Tongue (tissue), 2 donors: ENCODE measurements around the gene EIPR1. TPM values are rescaled to one million over a fixed set of nuclear protein-coding genes. Genes with fewer than 3 reads are reported as not detected.
"Not testable (repeated sequence)": the region's sequence is repeated elsewhere in the genome, so short reads cannot be mapped to it uniquely, and the experiment has no call there.

Experiments
- DNase-seq: peaks from one replicate; pipeline ENCODE4 v3.0.0-alpha.2; 2015
- total RNA-seq: library from RNA; depleted of rRNA; stranded (reverse); fragments of >200 nt; gene quantifications from one replicate; pipeline ENCODE4 v1.2.3, GENCODE V29; 2014

Gene EIPR1
- total RNA-seq, 1 donor from 2014 or later, result 28.9 TPM

DNA sequence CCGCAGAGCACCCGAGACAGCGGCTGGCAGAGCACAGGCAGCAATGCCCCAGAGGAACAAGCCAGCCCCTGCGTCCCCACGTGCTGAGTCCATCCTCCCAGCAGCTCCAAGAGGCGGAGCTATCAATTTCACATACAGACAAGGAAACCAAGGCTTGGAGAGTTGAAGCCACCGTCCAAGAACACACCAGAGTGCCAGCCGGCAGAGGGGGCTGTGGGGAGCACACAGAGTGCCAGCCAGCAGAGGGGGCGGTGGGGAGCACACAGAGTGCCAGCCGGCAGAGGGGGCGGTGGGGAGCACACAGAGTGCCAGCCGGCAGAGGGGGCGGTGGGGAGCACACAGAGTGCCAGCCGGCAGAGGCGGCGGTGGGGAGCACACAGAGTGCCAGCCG is 91.0 kb downstream of the EIPR1 start:
- not testable (repeated sequence) for DNase-seq

DNA sequence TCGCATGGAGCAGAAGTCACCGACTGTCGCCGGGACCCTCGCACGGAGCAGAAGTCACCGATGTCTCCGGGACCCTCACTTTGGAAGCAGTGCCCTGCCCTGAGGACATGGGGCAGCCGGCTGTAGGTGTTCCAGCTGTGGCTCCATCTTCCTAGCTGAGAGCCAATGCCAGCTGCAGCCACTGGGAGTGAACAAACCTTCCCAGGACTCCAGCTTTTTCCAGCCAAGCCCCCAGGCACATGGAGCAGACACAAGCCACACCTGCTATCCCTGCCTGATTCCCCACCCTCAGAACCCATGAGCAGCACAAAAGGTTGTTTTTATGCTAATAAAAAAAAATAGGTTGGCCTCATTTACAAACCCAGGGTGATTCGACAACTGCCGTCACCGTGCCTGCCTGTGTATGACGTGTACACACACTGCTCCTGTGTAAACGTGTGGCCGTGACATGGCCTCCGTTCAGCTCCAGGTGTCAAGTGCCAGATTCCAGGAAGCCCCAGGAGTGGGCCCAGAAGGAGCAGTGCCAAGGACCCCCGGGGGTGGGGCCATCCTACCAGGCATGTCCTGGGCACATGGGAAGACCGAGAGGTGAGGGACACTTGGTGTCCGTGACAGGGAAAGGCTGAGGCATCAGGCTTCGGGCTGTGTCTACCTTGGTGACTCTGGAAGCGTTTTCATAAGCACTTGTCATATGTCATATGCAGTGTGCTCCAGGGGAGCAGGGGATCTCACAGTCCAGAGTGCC is 91.5 kb downstream of the EIPR1 start:
- peak; percentile 26 for DNase-seq

DNA sequence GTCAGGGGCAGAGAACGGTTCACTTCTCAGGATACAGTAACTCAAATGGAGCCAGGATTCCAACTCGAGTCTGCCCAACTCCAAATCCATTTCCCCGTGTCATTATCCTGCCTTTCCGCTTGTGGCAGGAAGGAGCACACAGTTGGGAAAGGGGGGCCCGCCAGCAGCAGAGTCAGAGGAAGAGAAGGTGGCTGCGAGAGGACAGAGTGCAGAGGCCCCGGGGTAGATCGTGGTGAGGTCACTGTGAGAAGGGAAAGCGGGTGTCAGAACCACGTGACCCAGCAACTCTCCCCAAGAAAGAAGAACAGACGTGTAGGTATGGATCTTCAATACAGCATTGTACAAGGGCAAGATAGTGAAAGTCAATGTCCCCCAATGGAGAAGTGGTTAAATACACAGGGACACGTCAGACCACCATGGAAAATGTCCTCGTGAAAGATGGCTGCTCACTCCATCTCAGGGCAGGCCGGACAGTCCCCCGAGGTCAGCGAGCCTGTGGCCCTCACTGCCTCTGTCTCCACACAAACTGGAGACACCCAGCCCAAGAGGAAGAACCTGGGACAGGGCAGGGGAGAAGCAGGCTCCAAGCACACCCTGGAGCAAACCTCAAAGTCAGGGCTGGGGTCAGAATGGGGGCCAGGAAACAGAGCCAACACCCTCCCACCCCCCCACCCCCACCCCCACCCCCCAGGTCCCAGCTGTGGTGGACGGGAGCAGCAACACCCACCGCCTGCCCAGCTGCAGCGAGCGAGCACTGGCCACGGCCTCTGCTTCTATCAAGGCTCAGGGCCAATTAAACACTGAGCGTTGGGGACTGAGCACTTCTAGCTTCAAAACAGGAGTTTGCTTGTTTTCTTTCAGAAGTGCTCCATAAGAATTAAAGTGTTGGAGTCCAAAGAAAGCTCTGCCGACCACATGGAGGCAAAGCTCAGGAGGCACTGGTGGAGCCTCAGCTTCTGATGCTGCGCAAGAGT is 92.7 kb downstream of the EIPR1 start:
- no peak for DNase-seq

DNA sequence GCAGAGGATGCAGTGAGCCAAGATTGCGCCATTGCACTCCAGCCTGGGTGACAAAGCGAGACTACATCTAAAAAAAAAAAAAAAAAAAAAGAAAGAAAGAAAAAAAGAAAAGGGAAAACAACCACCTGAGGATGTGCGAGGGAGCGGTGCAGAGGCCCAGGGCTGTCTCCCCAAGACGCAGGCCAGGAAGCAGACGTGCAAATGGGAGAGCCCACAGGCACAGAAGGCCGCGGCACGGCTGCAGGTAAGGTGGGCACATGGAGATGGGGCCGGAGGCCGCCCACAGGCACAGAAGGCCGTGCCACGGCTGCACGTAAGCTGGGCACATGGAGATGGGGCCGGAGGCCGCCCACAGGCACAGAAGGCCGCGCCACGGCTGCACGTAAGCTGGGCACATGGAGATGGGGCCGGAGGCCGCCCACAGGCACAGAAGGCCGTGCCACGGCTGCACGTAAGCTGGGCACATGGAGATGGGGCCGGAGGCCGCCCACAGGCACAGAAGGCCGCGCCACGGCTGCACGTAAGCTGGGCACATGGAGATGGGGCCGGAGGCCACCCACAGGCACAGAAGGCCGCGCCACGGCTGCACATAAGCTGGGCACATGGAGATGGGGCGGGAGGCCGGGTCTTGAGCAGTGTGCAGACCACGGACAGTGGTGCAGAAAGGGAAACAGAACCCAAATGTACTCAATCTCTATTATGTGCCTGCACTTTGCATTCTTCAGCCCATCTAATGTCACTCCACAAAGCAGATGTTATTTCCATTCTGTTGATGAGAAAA is 93.6 kb downstream of the EIPR1 start:
- DNase-seq, result not testable (repeated sequence)

DNA sequence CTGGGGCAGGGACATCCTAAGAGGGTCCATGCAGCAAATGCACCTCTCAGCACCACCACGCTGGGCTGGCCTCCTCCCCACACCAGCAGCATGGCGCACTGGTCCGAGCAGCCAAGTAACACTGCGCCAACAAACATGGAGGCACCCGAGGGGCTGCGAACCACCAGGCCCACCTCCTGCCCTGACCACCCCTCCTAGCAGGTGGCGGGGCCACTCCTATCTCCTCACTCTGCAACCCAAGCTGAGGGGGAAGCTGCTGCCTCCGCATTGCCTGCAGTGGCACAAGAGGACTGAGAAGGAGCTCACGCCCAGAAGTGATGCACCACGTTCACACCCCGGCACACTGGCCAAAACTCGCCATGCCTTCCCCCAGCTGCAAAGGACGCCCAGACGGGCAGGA is 94.4 kb downstream of the EIPR1 start:
- DNase-seq, result no peak

DNA sequence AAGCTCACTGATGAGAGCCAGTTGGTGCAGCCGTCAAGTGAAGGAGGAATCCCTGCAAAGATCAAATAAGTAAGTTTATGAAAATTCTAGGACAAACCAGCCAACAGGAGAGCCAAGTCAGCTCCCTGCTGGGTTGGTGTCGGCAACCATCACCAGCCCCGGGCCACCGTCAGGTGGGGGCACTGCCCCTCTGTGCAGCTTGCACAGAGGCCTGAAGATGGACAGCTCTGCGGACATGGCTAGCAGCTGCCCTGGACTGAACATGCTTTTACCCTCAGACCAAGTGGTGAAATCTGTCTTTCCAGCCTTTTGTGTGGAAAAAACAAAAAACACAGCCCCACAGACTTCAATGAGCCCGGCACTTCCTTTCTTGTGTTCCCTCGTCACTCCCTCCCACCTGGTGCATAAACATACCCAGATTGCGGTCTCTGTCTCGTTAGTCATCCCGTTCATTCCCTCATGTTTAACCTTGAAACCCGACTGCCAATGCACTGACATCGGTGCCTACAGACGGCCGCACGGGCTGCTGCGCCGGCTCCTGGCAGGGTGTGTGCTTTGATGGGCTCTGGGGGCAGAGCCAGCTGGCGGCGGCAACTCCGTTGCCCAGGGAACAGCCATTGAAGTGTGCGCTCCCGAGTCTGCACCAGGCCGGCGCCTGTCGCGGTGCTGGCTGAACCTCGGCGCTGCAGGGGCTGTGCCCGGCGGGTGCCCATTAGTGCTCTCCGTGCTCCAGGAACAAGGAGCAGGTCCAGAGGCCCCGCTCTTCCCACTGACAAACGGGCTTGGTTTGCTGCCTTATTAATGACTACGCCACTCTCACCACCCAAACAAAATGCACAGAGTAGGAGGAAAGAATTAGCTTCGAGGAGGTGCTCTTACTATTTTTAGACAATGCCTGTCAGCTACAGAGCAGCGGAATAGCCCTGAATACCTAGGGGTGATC is 95.3 kb downstream of the EIPR1 start:
- DNase-seq, result peak; percentile 73

DNA sequence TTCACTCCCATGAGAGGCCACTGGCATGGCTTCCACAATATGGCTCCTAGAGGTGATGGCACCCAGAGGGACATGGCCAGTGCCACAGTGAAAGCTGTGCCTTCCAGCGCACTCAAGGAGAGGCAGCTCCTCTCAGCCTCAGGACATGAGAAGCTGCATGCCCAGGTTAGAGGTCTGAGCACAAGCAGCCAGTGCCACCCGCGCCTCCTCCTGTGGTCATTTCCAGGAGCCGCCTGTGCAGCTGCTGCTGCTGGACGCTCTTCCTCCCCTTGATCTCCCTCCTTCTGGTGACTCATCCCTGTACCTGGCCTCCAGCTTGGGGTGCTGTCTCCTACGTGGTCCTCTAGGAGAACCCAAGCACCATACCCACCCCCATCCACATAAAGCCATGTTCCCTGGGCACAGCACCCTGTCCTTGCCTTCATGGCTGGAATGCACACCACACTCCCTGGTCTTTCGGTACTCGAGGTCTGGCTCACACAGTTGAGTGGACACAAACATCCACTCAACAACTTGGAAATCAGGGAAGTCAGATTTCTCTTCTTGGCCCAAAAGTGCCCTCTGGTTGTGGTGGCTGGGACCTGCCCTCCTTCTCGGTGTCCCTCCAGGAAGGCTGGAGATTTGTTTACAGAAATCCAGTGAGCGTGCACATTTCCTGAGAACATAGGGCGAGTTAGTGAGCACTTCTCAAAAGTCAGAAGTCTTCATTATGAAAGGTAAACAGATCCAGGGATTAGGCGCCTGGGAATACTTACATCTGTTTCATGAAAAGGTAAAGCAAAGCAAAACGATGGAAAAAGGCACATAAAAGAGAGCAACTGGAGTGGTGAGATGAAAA is 96.7 kb downstream of the EIPR1 start:
- DNase-seq, result no peak

DNA sequence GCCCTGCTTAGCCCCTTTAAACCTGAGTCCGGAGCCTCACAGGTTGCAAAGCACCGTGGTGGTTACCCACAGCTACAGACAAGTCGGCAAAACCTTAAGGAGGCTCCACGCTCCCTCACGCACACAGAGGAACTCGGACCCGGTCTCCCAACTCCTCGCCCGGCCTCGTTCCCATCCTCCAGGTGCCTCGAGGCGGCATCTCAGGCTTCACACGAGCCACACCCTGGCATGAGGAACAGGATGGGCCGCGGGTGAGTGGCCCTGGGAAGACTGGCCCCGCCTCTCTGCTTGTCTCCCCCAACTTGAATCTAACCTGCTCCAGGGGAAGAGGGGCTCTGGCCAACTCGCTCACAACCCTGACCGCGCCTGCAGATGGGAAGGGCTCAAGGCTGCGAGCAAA is 97.4 kb downstream of the EIPR1 start:
- no peak for DNase-seq

DNA sequence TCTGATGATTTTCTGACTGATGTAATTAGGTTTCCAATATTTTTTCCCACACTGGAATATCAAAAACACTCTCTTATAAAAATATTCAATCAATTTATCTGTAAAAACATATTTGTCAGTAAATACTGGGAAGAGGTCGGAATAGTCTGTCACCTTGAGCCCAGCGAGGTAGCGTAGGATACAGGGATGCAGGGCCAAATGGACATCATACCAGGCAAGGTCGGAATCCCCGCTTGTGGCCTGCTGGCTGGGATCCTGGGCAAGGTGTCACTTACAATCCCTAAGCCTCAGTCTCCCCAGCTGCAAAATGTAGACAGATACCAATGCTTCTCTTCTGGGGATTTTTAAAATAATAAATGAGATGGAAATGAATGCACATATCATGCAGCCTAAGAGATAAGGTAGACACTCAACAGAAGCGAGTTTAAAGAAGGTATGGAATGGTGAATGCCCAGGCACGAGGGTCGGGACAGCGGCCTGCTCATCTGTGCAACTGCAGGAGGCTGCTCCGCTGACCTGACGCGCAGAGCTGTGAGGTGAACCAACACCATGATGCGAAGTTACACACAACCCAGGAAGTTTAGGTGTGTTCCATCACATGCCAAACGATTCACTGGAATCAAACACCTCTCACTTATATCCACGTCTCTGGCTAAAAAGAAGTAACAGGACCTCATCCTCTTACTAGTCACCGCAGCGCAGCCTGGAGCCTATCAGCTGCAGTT is 98.2 kb downstream of the EIPR1 start:
- no peak for DNase-seq

DNA sequence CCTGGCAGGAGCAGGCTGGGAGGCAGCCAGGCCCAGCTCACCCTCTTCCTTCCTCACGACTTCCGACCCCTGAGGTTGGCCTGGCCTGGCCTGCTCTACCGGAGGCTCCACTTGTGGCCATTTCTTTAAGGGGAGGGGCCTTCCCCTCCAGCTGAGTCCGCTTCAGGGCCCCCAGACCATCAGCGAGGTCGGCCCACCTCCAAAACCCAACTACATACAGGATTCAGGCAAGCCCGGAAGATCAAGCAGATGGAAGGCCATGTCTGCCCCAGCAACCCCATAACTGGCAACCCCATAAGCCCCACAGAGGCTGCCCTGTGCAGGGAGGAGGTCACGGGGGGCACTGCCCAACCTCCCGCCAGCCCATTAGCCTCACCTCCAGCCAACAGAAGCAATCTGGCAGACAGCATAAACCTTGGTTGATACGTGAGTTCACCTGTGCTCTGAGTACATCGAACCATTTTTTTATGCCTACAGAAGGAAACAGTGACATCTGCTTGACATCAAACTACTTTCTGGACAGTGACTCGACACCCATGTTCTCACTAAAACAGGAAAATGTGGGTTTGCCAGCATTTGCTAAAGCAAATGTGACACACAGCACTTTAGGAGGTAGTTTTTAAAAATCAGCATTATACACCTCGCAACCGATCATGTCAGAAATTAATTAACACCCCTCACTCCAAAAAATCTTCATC is 98.9 kb downstream of the EIPR1 start:
- no peak for DNase-seq

DNA sequence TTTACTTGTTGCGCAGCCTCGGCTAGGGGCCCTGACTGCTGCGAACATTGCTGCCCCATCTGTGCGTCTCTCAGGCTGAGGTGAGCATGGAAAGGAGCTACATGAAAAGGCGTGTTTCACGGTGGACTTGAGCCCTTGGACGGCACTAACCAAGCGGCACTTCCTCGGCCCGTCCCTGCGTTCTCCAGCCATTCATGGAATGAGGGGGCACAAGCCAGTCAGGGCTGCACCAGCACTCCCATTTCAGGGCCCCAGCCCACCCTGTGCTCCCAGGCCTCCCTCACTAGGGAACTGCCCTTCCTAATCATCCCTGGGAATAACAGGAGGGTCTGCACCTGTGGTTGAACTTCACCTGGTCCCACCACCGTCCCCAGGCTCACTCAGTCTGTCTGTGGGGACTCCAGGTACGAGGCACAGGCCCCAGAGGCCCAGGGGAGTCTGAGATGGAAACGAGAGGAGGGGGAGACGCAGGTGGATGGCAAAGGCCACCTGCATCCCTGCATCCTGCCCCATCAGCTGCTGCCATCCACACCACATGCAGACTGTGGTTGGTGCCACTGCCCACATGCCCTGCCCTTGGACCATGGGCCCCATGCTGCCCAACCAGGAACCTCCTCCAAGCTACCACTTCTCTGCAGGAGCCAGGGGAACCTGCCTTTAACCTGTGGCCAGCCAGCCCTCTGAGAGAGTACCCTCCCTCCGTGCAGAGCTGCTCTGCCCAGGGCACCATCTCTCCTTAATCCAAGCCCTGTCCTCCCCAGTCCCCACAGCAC is 99.7 kb downstream of the EIPR1 start:
- DNase-seq, result no peak

DNA sequence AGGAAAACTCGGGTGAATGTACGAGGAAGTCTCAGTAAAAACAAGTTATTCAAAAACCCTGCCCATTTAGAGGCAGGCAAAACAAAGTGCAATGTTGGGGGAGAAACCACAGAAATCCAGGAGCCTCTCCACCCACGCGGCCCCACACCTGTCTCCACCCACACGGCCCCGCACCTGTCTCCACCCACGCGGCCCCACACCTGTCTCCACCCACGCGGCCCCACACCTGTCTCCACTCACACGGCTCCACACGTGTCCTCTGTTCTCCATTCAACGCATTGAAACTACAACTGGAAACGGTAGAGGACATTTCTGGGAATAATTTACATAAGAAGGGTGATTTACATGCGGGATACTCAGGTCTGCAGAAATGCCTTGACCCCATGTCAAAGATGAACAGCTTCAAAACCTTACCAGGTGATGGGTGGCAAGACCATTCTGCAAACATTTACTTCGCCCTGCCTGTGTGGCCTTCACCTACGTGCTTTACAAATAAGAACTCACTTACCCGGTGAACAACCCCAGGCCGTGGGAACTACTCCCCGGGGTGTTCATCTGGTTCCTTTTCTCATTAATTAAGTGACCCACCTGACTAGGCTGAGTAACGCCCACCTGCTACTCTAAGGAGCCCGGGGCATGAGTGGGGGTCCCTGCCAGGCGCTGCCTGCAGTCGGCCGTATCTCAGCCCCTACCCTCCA is 100.4 kb downstream of the EIPR1 start:
- no peak for DNase-seq

DNA sequence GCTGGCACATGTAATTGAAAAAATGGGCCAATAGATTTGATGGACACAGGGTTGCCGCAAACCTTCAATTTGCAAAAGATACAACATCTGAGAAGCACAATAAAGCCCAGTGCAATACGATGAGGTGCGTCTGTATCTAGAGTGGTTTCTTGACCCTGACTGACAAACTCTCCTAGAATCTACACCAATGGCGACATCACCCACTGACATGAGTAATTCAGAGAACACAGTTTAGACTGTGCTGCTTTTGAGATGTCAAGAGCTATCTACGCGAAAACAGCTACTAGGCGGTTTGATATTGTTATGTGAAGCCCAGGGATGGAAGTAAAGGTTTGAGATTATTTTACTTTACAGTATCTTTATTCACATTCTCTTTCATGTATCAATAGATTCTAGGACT is 104.9 kb downstream of the EIPR1 start:
- DNase-seq, result no peak

DNA sequence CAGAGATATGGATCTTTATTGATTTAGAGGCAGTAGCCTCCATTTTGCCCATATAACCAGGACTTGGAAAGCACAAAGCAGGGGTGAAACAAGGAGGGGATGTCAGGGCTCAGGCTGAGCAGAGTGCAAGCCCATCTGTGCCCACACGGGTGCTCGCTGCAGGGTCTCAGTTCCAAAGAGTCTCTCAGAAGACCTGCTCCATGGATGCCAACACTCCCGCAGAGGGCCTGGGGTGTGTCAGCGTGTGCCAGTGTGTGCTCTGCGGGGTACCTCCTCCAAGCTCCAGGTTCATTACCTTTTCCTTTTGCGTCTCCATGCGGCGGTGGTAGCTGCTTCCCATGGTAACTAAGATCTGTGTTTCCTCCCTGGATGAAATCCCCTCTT is 107.5 kb downstream of the EIPR1 start:
- DNase-seq, result no peak

DNA sequence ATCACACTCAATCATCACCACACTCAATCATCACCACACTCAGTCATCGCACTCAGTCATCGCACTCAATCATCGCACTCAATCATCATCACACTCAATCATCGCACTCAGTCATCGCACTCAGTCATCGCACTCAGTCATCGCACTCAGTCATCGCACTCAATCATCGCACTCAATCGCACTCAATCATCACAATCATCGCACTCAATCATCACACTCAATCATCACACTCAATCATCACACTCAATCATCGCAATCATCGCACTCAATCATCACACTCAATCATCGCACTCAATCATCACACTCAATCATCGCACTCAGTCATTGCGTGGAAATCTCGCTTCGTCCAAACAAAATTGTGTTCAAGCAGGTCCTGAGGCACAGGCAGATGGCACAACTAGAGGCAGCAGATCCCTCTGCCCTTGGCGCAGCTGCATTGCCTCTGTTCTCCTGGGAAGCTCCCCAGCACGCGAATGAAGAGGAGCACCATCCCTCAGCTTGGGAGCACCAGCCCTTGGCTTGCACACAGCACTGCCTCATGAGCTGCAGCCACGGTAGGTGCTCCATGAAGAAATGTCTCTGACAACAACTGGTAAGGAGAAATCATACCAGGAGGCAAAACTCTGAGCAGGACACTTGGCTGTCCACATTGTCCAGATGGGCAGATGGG is 108.1 kb downstream of the EIPR1 start:
- DNase-seq, result no peak

DNA sequence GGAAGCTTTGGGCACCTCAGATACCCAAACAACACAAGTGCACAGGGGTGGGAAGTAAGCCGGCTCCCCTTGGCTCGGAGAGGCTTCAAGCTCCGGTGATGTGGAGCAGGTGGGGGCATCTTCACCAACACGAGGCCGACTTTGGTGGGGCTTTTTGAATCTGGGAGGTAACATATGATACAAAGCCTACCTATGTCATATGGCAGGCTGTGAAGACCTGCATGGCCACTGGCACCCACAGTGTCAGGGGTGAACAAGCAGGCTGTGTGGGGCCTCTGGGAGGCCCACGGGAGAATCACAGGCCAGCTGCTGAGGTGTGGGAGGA is 109.0 kb downstream of the EIPR1 start:
- DNase-seq, result no peak
